Activated CD4-positive, CD25-positive, alpha-beta regulatory T cell treated with anti-CD3 and anti-CD28 coated beads, Interleukin-2, amount 50 U/mL, for 24 hours (primary cell): Measurements from ENCODE around the gene NDUFV1.
"Not testable (repeated sequence)": the region's sequence is repeated elsewhere in the genome, so short reads cannot be mapped to it uniquely, and the experiment has no call there.

Experiments
- ATAC-seq, 2 donors: fragments of 150-1000 bp; cut with Tn5 transposase; one replicate each; pipeline ENCODE4 v1.10.0; 2021; ENCODE audit warnings: mild to moderate bottlenecking in 1 of 2, moderate library complexity in 1 of 2

NDUFV1 gene

GRCh38 chr11:67611704-67612587 lies 5.2 kb downstream of the NDUFV1 start:
- ATAC-seq = no peak

GRCh38 chr11:67612751-67613150 lies 6.0 kb downstream of the NDUFV1 start:
- ATAC-seq = no peak

- no peak for ATAC-seq
Measured at GRCh38 chr11:67613313-67613959, 6.7 kb downstream of the NDUFV1 start.

GRCh38 chr11:67613960-67614715 lies 7.4 kb downstream of the NDUFV1 start:
- ATAC-seq = peak; percentile 94 to 95

- peak in 1 of 2 donors; percentile 16 for ATAC-seq
Measured at GRCh38 chr11:67614730-67615714, 8.3 kb downstream of the NDUFV1 start.

GRCh38 chr11:67615728-67616430 lies 9.1 kb downstream of the NDUFV1 start:
- ATAC-seq = no peak

GRCh38 chr11:67616431-67617242 lies 9.9 kb downstream of the NDUFV1 start:
- no peak for ATAC-seq

GRCh38 chr11:67617243-67617953 lies 10.7 kb downstream of the NDUFV1 start:
- no peak for ATAC-seq

- ATAC-seq = not testable (repeated sequence)
Measured at GRCh38 chr11:67618901-67619659, 12.3 kb downstream of the NDUFV1 start.

GRCh38 chr11:67619683-67620618 lies 13.2 kb downstream of the NDUFV1 start:
- ATAC-seq = not testable (repeated sequence)

GRCh38 chr11:67620621-67621020 lies 13.9 kb downstream of the NDUFV1 start:
- not testable (repeated sequence) for ATAC-seq

- ATAC-seq = not testable (repeated sequence)
Measured at GRCh38 chr11:67621928-67622327, 15.2 kb downstream of the NDUFV1 start.

- ATAC-seq = not testable (repeated sequence)
Measured at GRCh38 chr11:67622905-67623304, 16.2 kb downstream of the NDUFV1 start.

- not testable (repeated sequence) for ATAC-seq
Measured at GRCh38 chr11:67623795-67624194, 17.1 kb downstream of the NDUFV1 start.

GRCh38 chr11:67626131-67626833 lies 19.5 kb downstream of the NDUFV1 start:
- not testable (repeated sequence) for ATAC-seq

GRCh38 chr11:67626970-67627369 lies 20.2 kb downstream of the NDUFV1 start:
- no peak for ATAC-seq

- ATAC-seq = no peak
Measured at GRCh38 chr11:67627441-67627811, 20.7 kb downstream of the NDUFV1 start.
